Upper lobe of right lung (tissue), 1 donor: Measurements from ENCODE around the gene HRAS. TPM values are rescaled to one million over a fixed set of nuclear protein-coding genes. Genes with fewer than 3 reads are reported as not detected.
A peak's percentile ranks its signal among the peaks of the same experiment; 100 is the strongest.

Experiments used
- ATAC-seq: fragments of 200-7000 bp; cut with Tn5 transposase; one replicate; pipeline ENCODE4 v1.9.1; 2020; ENCODE audit warnings: mild to moderate bottlenecking, moderate library complexity
- DNase-seq: peaks from one replicate; pipeline ENCODE4 v3.0.0-alpha.2; 2020
- H3K27ac ChIP-seq: fragments of 200-600 bp; one replicate; pipeline ENCODE4 v1.8.0; 2022
- H3K27me3 ChIP-seq: fragments of 200-600 bp; one replicate; pipeline ENCODE4 v1.8.0; 2022; ENCODE audit warnings: mild to moderate bottlenecking
- H3K36me3 ChIP-seq: fragments of 200-600 bp; one replicate; pipeline ENCODE4 v1.8.0; 2022
- H3K4me1 ChIP-seq: fragments of 200-600 bp; one replicate; pipeline ENCODE4 v1.8.0; 2022
- H3K4me3 ChIP-seq: fragments of 200-600 bp; one replicate; pipeline ENCODE4 v1.8.0; 2022; ENCODE audit warnings: mild to moderate bottlenecking
- H3K9me3 ChIP-seq: fragments of 200-600 bp; one replicate; pipeline ENCODE4 v1.8.0; 2022
- intact Hi-C: fragments of 100-400 bp; cut with DNase I; formaldehyde crosslinking; loops from one replicate; pipeline ENCODE4 v1.11.0; 2022
- total RNA-seq: library from RNA; stranded (reverse); fragmentation: NEBNext Ultra II Directional; extraction: Animal tissue kit (Norgen Biotek cat#: 25700); gene quantifications from one replicate; pipeline ENCODE4 v1.2.1, GENCODE V29; 2021
- TF ChIP-seq, protein P1 (sequence below): fragments of 200-600 bp; IDR thresholded peaks from one replicate; pipeline ENCODE4 v1.8.0; 2022; ENCODE audit warnings: antibody characterized with exemption
- donor health status: DM: no; HTN: yes; CAD: no; lungs with severe emphysema.

HRAS gene
- total RNA-seq, 1 donor from 2014 or later = 55.5 TPM

DNA sequence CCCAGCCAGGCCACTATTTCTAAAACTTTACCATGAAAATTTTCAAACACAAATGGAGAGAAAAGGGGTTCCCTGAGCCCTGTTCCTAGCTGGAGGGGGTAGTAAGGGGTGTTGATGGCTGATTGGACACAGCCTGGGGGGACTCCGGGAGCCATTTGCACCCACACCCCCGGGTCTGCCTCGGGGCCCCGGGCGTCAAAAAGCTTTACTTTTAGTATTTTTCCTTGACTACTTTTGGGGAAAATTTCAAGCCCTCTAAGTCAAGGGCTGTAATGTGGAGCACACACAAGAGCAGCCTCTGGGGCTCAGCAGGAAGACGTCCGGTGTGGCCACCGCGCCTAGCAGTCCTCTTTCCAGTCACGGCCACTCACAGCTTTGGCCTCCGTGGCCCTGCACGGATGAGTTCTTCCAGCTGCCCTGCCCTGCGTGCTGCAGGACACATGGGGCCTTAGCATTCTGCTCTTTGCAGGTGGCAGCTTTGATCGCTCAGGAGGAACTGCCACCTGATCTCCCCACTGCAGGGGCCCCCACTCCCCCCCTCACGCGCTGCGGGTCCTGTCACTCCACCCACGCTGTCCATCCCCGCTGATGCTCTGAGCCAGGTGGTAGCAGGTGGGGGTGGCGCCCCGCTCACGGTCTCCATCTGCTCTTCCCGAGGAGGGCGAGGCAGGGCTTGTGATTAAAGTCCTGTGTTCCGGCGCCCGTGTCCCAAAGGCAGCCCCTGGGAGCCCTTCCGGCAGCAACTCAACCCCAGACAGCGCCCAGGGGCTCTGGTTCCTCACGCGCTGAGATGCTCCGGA, 42.7 kb downstream of the HRAS start:
- TF ChIP-seq, protein P1, sequence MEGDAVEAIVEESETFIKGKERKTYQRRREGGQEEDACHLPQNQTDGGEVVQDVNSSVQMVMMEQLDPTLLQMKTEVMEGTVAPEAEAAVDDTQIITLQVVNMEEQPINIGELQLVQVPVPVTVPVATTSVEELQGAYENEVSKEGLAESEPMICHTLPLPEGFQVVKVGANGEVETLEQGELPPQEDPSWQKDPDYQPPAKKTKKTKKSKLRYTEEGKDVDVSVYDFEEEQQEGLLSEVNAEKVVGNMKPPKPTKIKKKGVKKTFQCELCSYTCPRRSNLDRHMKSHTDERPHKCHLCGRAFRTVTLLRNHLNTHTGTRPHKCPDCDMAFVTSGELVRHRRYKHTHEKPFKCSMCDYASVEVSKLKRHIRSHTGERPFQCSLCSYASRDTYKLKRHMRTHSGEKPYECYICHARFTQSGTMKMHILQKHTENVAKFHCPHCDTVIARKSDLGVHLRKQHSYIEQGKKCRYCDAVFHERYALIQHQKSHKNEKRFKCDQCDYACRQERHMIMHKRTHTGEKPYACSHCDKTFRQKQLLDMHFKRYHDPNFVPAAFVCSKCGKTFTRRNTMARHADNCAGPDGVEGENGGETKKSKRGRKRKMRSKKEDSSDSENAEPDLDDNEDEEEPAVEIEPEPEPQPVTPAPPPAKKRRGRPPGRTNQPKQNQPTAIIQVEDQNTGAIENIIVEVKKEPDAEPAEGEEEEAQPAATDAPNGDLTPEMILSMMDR = no peak
- Histone ChIP-seq H3K9me3 (no peaks in the 10 kb centered on the region), H3K4me3 (no peak overlapping the region), H3K4me1 (no peaks in the 10 kb centered on the region), H3K36me3 (peaks cover 63% of the 10 kb centered on the region), H3K27me3 (no peaks in the 10 kb centered on the region), H3K27ac (no peak overlapping the region)
- peak; percentile 60 for DNase-seq
- no peak for ATAC-seq
- intact Hi-C loops = no loop called here

DNA sequence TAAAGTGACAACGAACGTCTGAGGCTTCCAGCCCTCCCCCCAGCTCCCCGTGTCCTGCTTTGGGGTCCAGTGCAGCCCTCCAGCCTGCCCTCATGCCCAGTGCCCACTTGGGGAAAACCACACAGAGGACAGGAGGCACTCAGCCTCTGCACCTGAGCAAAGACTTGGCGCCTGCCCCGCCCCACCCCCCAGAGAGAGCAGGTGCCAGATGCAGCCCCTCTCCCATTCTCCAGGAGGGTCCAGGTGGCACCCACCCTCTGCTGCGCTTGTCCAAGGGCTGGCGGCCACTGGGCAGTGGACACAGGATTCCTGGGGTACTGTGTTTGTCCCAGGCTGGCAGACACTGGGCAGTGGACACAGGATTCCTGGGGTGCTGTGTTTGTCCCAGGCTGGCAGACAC, 44.0 kb downstream of the HRAS start:
- intact Hi-C loops = no loop called here
- no peak overlapping the region for H3K27ac ChIP-seq
- H3K4me1 ChIP-seq = no peaks in the 10 kb centered on the region
- no peaks in the 10 kb centered on the region for H3K9me3 ChIP-seq
- H3K27me3 ChIP-seq = no peaks in the 10 kb centered on the region
- ATAC-seq = no peak
- no peak for DNase-seq
- H3K36me3 ChIP-seq = peaks cover 50% of the 10 kb centered on the region
- TF ChIP-seq, protein P1 = no peak
- no peak overlapping the region for H3K4me3 ChIP-seq

DNA sequence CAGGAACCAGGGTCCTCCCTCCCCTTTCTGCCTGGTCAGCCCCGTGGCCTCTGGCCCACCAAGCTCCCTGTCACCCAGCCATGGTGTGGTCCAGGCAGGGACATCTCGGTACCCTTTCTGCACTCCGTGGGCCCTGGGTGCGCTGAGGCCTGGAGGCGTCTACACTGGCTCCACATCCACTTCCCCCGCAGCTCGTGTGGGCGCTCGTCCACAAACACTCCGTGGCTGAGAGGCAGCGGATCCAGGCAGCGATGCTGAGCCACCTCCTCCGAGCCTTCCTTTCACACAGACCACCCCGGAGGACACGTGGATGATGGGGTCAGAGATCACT, 44.5 kb downstream of the HRAS start:
- ATAC-seq (no peak), DNase-seq (no peak)
- Histone ChIP-seq H3K36me3 (peaks cover 46% of the 10 kb centered on the region), H3K4me3 (no peak overlapping the region), H3K27ac (no peak overlapping the region), H3K9me3 (no peaks in the 10 kb centered on the region), H3K27me3 (no peaks in the 10 kb centered on the region), H3K4me1 (no peaks in the 10 kb centered on the region)
- intact Hi-C loops = no loop called here
- TF ChIP-seq, protein P1 = no peak

DNA sequence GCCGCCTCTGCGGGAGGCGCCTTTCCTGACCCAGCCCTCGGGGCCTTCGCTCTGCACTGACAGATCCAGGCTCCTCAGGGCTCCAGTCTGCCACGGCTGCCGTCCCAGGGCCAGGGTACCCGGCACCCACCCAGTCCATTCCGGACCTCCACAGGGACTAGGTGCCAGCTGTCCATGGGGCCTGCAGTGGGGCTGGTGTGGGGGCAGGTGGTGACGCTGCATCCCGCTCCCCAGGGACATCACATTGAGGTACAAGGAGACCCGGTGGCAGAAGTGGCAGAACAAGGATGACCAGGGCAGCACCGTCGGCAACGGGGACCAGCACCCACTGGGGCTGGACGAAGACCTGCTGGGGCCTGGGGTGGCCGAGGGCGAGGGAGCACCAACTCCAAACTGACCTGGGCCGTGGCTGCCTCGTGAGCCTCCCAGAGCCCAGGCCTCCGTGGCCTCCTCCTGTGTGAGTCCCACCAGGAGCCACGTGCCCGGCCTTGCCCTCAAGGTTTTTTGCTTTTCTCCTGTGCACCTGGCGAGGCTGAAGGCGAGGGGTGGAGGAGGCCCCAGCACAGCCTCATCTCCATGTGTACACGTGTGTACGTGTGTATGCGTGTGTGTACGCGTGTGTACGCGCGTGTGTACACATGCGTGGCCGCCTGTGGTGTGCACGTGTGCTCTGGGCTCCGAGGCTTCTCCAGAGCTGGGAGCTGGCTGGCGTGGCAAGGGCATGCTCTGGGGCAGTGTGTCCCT, 45.0 kb downstream of the HRAS start:
- peak; percentile 63 for DNase-seq
- Histone ChIP-seq H3K27me3 (no peaks in the 10 kb centered on the region), H3K4me3 (no peak overlapping the region), H3K9me3 (no peaks in the 10 kb centered on the region), H3K36me3 (peaks cover 40% of the 10 kb centered on the region), H3K27ac (no peak overlapping the region), H3K4me1 (no peaks in the 10 kb centered on the region)
- no peak for ATAC-seq
- intact Hi-C loops = no loop called here
- TF ChIP-seq, protein P1 = no peak

DNA sequence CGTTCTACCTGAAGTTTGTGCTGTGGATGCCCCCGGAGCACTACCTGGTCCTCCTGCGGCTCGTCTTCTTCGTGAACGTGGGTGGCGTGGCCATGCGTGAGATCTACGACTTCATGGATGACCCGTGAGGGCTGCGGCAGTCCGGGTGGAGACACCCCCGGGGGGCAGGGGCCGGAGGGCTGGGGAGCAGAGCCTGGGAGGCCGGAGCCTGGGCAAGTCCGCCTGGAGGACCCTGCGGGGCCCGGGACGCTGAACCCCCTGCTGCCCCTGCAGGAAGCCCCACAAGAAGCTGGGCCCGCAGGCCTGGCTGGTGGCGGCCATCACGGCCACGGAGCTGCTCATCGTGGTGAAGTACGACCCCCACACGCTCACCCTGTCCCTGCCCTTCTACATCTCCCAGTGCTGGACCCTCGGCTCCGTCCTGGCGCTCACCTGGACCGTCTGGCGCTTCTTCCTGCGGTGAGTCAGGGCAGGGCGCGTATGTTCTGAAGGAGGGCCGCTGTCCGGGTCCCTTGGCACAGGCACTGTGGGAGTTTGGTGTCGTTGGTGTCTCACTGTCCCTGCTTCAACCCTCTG, 45.7 kb downstream of the HRAS start:
- H3K4me3 ChIP-seq = no peak overlapping the region
- no peaks in the 10 kb centered on the region for H3K4me1 ChIP-seq
- H3K27ac ChIP-seq = no peak overlapping the region
- H3K36me3 ChIP-seq = peaks cover 34% of the 10 kb centered on the region
- H3K9me3 ChIP-seq = no peaks in the 10 kb centered on the region
- intact Hi-C loops = no loop called here
- ATAC-seq (no peak), DNase-seq (no peak)
- H3K27me3 ChIP-seq = no peaks in the 10 kb centered on the region
- TF ChIP-seq, protein P1 = no peak
